ENCODE measurements around the gene ANKAR.

DNA sequence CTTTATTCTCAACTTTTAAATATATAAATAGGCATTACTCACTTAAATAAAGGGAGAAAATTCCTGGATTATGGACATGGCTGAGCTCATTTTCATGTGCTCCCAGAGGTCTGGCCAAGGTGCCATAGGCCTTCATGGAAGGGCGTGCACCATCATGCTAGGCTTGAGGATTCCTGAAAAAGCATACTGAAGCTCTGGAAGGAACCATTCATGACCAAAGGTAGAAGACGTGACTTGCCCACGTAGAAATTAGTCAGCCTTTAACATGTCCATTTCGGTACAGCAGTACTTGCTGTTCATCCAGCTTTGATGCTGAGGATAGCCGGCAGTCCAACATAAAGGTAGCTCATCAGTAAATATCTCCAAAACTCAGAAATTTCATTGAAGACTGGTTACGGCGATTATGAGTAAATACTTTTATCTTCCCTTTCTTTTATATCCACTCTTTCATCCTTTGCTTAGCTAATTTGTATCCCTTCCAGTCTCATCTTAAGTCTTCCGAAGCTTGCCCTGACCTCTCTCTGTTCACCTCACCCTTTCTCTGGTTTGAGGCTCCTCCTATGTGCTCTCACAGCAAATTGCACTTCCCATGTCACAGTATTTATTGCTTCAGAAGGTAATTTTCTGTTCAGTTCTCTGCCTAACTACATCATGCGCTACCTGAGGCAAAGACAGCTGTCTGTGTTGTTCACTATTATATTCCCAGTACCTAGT is 45.5 kb upstream of the ANKAR start:
- TF ChIP-seq, protein P1, sequence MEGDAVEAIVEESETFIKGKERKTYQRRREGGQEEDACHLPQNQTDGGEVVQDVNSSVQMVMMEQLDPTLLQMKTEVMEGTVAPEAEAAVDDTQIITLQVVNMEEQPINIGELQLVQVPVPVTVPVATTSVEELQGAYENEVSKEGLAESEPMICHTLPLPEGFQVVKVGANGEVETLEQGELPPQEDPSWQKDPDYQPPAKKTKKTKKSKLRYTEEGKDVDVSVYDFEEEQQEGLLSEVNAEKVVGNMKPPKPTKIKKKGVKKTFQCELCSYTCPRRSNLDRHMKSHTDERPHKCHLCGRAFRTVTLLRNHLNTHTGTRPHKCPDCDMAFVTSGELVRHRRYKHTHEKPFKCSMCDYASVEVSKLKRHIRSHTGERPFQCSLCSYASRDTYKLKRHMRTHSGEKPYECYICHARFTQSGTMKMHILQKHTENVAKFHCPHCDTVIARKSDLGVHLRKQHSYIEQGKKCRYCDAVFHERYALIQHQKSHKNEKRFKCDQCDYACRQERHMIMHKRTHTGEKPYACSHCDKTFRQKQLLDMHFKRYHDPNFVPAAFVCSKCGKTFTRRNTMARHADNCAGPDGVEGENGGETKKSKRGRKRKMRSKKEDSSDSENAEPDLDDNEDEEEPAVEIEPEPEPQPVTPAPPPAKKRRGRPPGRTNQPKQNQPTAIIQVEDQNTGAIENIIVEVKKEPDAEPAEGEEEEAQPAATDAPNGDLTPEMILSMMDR (IDR thresholded peaks at IDR 0.05; ENCODE audit: low read depth, low read length, poor library complexity, severe bottlenecking), result no peak
- no peak for TF ChIP-seq EZH2phosphoT487 (IDR thresholded peaks at IDR 0.05; ENCODE audit: borderline replicate concordance, low read length)

Measured in DOHH2 (cell line).